H1 (cell line): ENCODE measurements around the gene LRRC49. TPM values are rescaled to one million over a fixed set of nuclear protein-coding genes. Genes with fewer than 3 reads are reported as not detected.

Experiments
- CTCF ChIA-PET: fragments of 300-600 bp; sonication (Branson Sonifier 250); formaldehyde crosslinking; loops from one replicate; lab custom pipeline; 2021; ENCODE audit not compliant: partially characterized antibody; lab: Charles Lee
- POLR2A ChIA-PET: fragments of 300-600 bp; sonication (Branson Sonifier 250); formaldehyde crosslinking; loops from one replicate; lab custom pipeline; 2021; ENCODE audit warnings: inconsistent platforms; ENCODE audit not compliant: partially characterized antibody; lab: Charles Lee
- DNase-seq, 2 experiments: peaks; one replicate each; pipeline versions ENCODE4 v3.0.0 to v3.0.0-alpha.2; 2010 to 2022; ENCODE audit warnings: low spot score in 2 of 2, low read depth in 1 of 2, mixed read lengths in 1 of 2
- FAIRE-seq: peaks from 2 replicates; lab custom pipeline; 2011; peaks lifted over from hg19 to GRCh38; lab: Jason Lieb, UNC
- H2AFZ ChIP-seq: 2 replicates; pipeline ENCODE4 v1.8.1; 2012; ENCODE audit warnings: low read length, inconsistent platforms
- H2AK5ac ChIP-seq: 2 replicates; pipeline ENCODE4 v1.6.1; 2013; ENCODE audit warnings: low read depth, low read length
- H2BK120ac ChIP-seq: replicated peaks from 2 replicates; pipeline ENCODE3; 2013; ENCODE audit warnings: low read depth, low read length, inconsistent platforms
- H2BK12ac ChIP-seq: 2 replicates; pipeline ENCODE4 v1.6.1; 2013; ENCODE audit warnings: low read depth, low read length
- H2BK15ac ChIP-seq: 2 replicates; pipeline ENCODE4 v1.6.1; 2013; ENCODE audit warnings: low read length
- H2BK20ac ChIP-seq: 2 replicates; pipeline ENCODE4 v1.6.1; 2013; ENCODE audit warnings: low read length
- H2BK5ac ChIP-seq: 2 replicates; pipeline ENCODE4 v1.6.1; 2013; ENCODE audit warnings: low read depth, low read length
- H3K14ac ChIP-seq: 2 replicates; pipeline ENCODE4 v1.6.1; 2013; ENCODE audit warnings: inconsistent platforms; ENCODE audit not compliant: insufficient read length
- H3K18ac ChIP-seq: 2 replicates; pipeline ENCODE4 v1.6.1; 2013; ENCODE audit warnings: low read length; ENCODE audit errors: extremely low read depth
- H3K23ac ChIP-seq: 2 replicates; pipeline ENCODE4 v1.6.1; 2013; ENCODE audit warnings: inconsistent platforms; ENCODE audit not compliant: insufficient read length
- H3K23me2 ChIP-seq: 2 replicates; pipeline ENCODE4 v1.6.1; 2013; ENCODE audit warnings: low read depth, low read length
- H3K27ac ChIP-seq: 2 replicates; pipeline ENCODE4 v1.6.1; 2011; ENCODE audit warnings: low read depth, low read length, inconsistent platforms
- H3K27me3 ChIP-seq, 4 experiments: replicated peaks in 1 of 4; 1 replicate in 1 of 4; 2 replicates in 3 of 4; pipeline versions ENCODE4 v1.6.1 to v1.8.1; 2011 to 2013; ENCODE audit warnings: low read length in 3 of 4, mild to moderate bottlenecking in 3 of 4, inconsistent platforms in 2 of 4, mixed read lengths in 2 of 4, moderate library complexity in 1 of 4; ENCODE audit not compliant: control insufficient read depth in 3 of 4, insufficient read depth in 3 of 4; ENCODE audit errors: extremely low read depth in 1 of 4
- H3K36me3 ChIP-seq, 4 experiments: 2 replicates each; pipeline versions ENCODE4 v1.6.1 to v1.8.1; 2011 to 2013; ENCODE audit warnings: mild to moderate bottlenecking in 4 of 4, low read length in 3 of 4, moderate library complexity in 2 of 4, control low read depth in 1 of 4, inconsistent platforms in 1 of 4; ENCODE audit not compliant: insufficient read depth in 4 of 4, control insufficient read depth in 2 of 4
- H3K4ac ChIP-seq: replicated peaks from 2 replicates; pipeline ENCODE3; 2013; ENCODE audit warnings: low read length, low read depth, mixed read lengths, inconsistent platforms; ENCODE audit not compliant: insufficient read length
- H3K4me1 ChIP-seq, 4 experiments: replicated peaks in 1 of 4; 1 replicate in 1 of 4; 2 replicates in 3 of 4; pipeline versions ENCODE4 v1.6.1 to v1.8.1; 2011 to 2013; ENCODE audit warnings: low read length in 3 of 4, inconsistent platforms in 2 of 4, mixed read lengths in 1 of 4; ENCODE audit not compliant: insufficient read depth in 4 of 4, control insufficient read depth in 3 of 4
- H3K4me2 ChIP-seq, 2 experiments: 2 replicates each; pipeline versions ENCODE4 v1.6.1 to v1.8.1; 2011 to 2013; ENCODE audit warnings: low read depth in 2 of 2, low read length in 2 of 2, control low read depth in 1 of 2, inconsistent platforms in 1 of 2, mild to moderate bottlenecking in 1 of 2; ENCODE audit not compliant: insufficient read depth in 1 of 2
- H3K4me3 ChIP-seq, 4 experiments: fragments of 200-600, 300-600 bp in 1 of 4; sonication (generic), shearing (Covaris generic), sonication (Bioruptor Twin) in 1 of 4; 2 replicates each; pipeline versions ENCODE4 v1.5.1 to v1.8.1; 2011 to 2016; ENCODE audit warnings: low read length in 4 of 4, low read depth in 3 of 4, control low read depth in 2 of 4, inconsistent platforms in 2 of 4, mild to moderate bottlenecking in 2 of 4, mixed read lengths in 1 of 4, moderate library complexity in 1 of 4; ENCODE audit not compliant: insufficient read depth in 2 of 4; ENCODE audit errors: extremely low read depth in 1 of 4
- H3K56ac ChIP-seq: replicated peaks from 2 replicates; pipeline ENCODE3; 2013; ENCODE audit warnings: low read depth, mild to moderate bottlenecking, mixed read lengths, low read length, inconsistent platforms; ENCODE audit not compliant: insufficient read length
- H3K79me1 ChIP-seq: 2 replicates; pipeline ENCODE4 v1.6.1; 2013; ENCODE audit warnings: low read depth, low read length, control low read depth
- H3K79me2 ChIP-seq, 2 experiments: 2 replicates each; pipeline versions ENCODE4 v1.6.1 to v1.8.1; 2012 to 2013; ENCODE audit warnings: low read length in 2 of 2, mild to moderate bottlenecking in 2 of 2, inconsistent platforms in 1 of 2; ENCODE audit not compliant: insufficient read depth in 2 of 2, control insufficient read depth in 1 of 2
- H3K9ac ChIP-seq, 4 experiments: replicated peaks in 1 of 4; 1 replicate in 1 of 4; 2 replicates in 3 of 4; pipeline versions ENCODE4 v1.6.1 to v1.8.1; 2011 to 2013; ENCODE audit warnings: low read depth in 3 of 4, low read length in 3 of 4, control low read depth in 2 of 4, mild to moderate bottlenecking in 2 of 4, moderate library complexity in 2 of 4, inconsistent platforms in 1 of 4; ENCODE audit errors: extremely low read depth in 1 of 4
- H3K9me3 ChIP-seq, 2 experiments: 2 replicates each; pipeline versions ENCODE4 v1.6.1 to v1.8.1; 2012 to 2013; ENCODE audit warnings: mild to moderate bottlenecking in 2 of 2, moderate library complexity in 2 of 2, control low read depth in 1 of 2, inconsistent platforms in 1 of 2, low read depth in 1 of 2, low read length in 1 of 2, mixed read lengths in 1 of 2; ENCODE audit not compliant: insufficient read depth in 2 of 2
- H4K20me1 ChIP-seq, 2 experiments: replicated peaks in 1 of 2; 2 replicates each; pipeline versions ENCODE3 to v1.8.1; 2011 to 2013; ENCODE audit warnings: inconsistent platforms in 2 of 2, low read length in 2 of 2, mild to moderate bottlenecking in 1 of 2; ENCODE audit not compliant: insufficient read depth in 2 of 2, control insufficient read depth in 1 of 2
- H4K5ac ChIP-seq: 2 replicates; pipeline ENCODE4 v1.6.1; 2013; ENCODE audit warnings: low read length, low read depth, mixed read lengths, inconsistent platforms; ENCODE audit not compliant: insufficient read length
- H4K8ac ChIP-seq: 2 replicates; pipeline ENCODE4 v1.8.0; 2013; ENCODE audit warnings: mild to moderate bottlenecking, moderate library complexity, low read length, inconsistent platforms; ENCODE audit not compliant: insufficient read depth; ENCODE audit errors: extremely low read depth
- H4K91ac ChIP-seq: replicated peaks from 2 replicates; pipeline ENCODE3; 2013; ENCODE audit warnings: low read length, mixed read lengths, inconsistent platforms; ENCODE audit not compliant: insufficient read length
- CHD1 ChIP-seq: IDR thresholded peaks from 2 replicates; pipeline ENCODE4 v1.6.1; 2012; ENCODE audit warnings: low read depth, low read length, improper control_type of control experiment
- CTBP2 ChIP-seq: IDR thresholded peaks from 2 replicates; pipeline ENCODE4 v1.7.0; 2011; ENCODE audit warnings: borderline replicate concordance, mild to moderate bottlenecking, moderate library complexity, mixed read lengths, low read length; ENCODE audit not compliant: insufficient read depth, insufficient read length
- HDAC6 ChIP-seq: IDR thresholded peaks from one replicate; pipeline ENCODE4 v1.7.1; 2012; ENCODE audit warnings: low read depth, mild to moderate bottlenecking, inconsistent platforms, low read length, moderate library complexity
- MAFK ChIP-seq: IDR thresholded peaks from 2 replicates; pipeline ENCODE4 v1.6.1; 2012; ENCODE audit warnings: low read depth, mild to moderate bottlenecking, improper control_type of control experiment, low read length
- NANOG ChIP-seq: IDR thresholded peaks from 2 replicates; pipeline ENCODE4 v1.6.1; 2011; ENCODE audit warnings: low read length, low read depth, mild to moderate bottlenecking, inconsistent platforms; ENCODE audit not compliant: insufficient read depth, poor library complexity, severe bottlenecking
- POLR2A ChIP-seq, 2 experiments: IDR thresholded peaks; 1 replicate in 1 of 2; 2 replicates in 1 of 2; pipeline ENCODE4 v1.6.1; 2011; ENCODE audit warnings: low read depth in 2 of 2, low read length in 2 of 2, mild to moderate bottlenecking in 2 of 2; ENCODE audit errors: control extremely low read depth in 1 of 2
- RAD21 ChIP-seq, 2 experiments: IDR thresholded peaks in 1 of 2; conservative IDR thresholded peaks in 1 of 2; 2 replicates each; pipeline ENCODE4 v1.6.1; 2011; ENCODE audit warnings: low read depth in 2 of 2, low read length in 2 of 2, improper control_type of control experiment in 1 of 2, inconsistent platforms in 1 of 2, mild to moderate bottlenecking in 1 of 2, moderate library complexity in 1 of 2
- SIN3A ChIP-seq, 2 experiments: IDR thresholded peaks in 1 of 2; conservative IDR thresholded peaks in 1 of 2; 2 replicates each; pipeline ENCODE4 v1.6.1; 2011 to 2012; ENCODE audit warnings: low read length in 2 of 2, improper control_type of control experiment in 1 of 2, low read depth in 1 of 2, mild to moderate bottlenecking in 1 of 2
- SIRT6 ChIP-seq: IDR thresholded peaks from one replicate; pipeline ENCODE4 v1.7.1; 2012; ENCODE audit warnings: low read length, inconsistent platforms
- WGBS, 2 experiments: shearing (Covaris generic) in 1 of 2; methylation state at CpG; one replicate each; pipeline versions ENCODE4 v1.1.6 to v1.1.7; 2013 to 2015; ENCODE audit warnings: low lambda C conversion rate in 2 of 2, mixed read lengths in 2 of 2, inconsistent platforms in 1 of 2, low coverage in 1 of 2, missing lambda C conversion rate in 1 of 2; ENCODE audit not compliant: insufficient replicate concordance in 2 of 2, insufficient coverage in 1 of 2, insufficient read length in 1 of 2; ENCODE audit errors: extremely low coverage in 1 of 2, missing lambda C conversion rate in 1 of 2; 5-methylcytosine and 5-hydroxymethylcytosine counted together
- polyA plus RNA-seq, 7 experiments: library from polyadenylated mRNA; depleted of rRNA in 3 of 7; stranded (reverse) in 5 of 7; unstranded in 2 of 7; fragments of >200 nt in 5 of 7; fragments of 200-250 nt in 2 of 7; gene quantifications; 1 replicate in 5 of 7; 2 replicates in 1 of 7; 4 replicates in 1 of 7; pipeline versions ENCODE4 v1.2.1 to v1.2.3, GENCODE V29; 2011 to 2013; ENCODE audit warnings: missing spikeins in 2 of 7, mixed read lengths in 2 of 7
- total RNA-seq: library from RNA; stranded (reverse); fragmentation: NEBNext Ultra II Directional; extraction: Animal tissue kit (Norgen Biotek cat#: 25700); gene quantifications from 2 replicates; pipeline ENCODE4 v1.2.1, GENCODE V29; 2021
- TF ChIP-seq, protein P1 (sequence below): IDR thresholded peaks from 2 replicates; pipeline ENCODE4 v1.6.1; 2012; ENCODE audit warnings: inconsistent platforms

LRRC49 gene
- total and polyA plus RNA-seq, 2 of the 8 experiments (the other 6 are each of a cell fraction or from before 2014, with no cell fraction given): 5.0 to 10.4 TPM

DNA sequence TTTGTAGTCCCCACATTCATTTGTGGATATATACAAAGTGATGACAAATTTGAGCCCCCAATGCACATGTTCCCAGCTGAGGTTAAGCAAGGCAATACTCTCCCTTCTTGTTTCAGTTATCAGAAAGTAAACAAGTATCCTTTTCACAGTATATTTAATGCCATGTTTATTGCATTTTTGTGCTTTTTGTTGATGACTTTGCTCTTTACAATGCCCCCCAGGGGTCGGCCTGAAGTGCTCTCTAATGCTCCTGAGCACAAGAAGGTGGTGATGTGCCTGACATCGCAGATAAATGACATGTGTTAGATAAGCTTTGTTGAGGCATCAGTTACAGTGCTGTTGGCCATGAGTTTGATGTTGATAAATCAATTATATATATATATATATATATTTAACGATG, 165.0 kb downstream of the LRRC49 start:
- Histone ChIP-seq H3K23me2 (no peaks in the 10 kb centered on the region), H3K36me3 (no peaks in the 10 kb centered on the region), H3K14ac (no peak overlapping the region), H4K5ac (no peak overlapping the region), H2BK12ac (no peak overlapping the region), H2BK5ac (no peak overlapping the region), H4K8ac (no peak overlapping the region), H3K56ac (no peak overlapping the region), H2AK5ac (no peak overlapping the region), H3K23ac (no peak overlapping the region), H3K4me3 (no peak overlapping the region), H3K27me3 (no peaks in the 10 kb centered on the region), H2BK120ac (no peak overlapping the region), H3K79me1 (no peaks in the 10 kb centered on the region), H3K4me2 (no peak overlapping the region), H3K9ac (no peak overlapping the region), H3K27ac (no peak overlapping the region), H3K79me2 (no peaks in the 10 kb centered on the region), H3K4ac (no peak overlapping the region), H4K91ac (no peak overlapping the region), H3K4me1 (no peaks in the 10 kb centered on the region), H4K20me1 (no peaks in the 10 kb centered on the region), H2BK15ac (no peak overlapping the region), H2BK20ac (no peak overlapping the region), H3K9me3 (0 out of 4 replicates have a peak, but pooled peaks cover 0 to 2% of the 10 kb centered on the region in 2 experiments), H3K18ac (no peak overlapping the region), H2AFZ (no peak overlapping the region)
- ChIA-PET CTCF (no interaction called here), POLR2A (no interaction called here)
- DNase-seq (no peak), FAIRE-seq (no peak)
- 92% methylated on average over 3 of the region's 3 CpGs; no CpG with 5 or more reads in 1 of the 2 experiments for WGBS, 2 experiments
- no peak for TF ChIP-seq SIN3A (conservative IDR thresholded peaks at IDR 0.05 in 1 of 2, IDR thresholded peaks at IDR 0.05 in 1 of 2; ENCODE audit: low read depth in 1 of 2, low read length in 2 of 2)
- no peak for TF ChIP-seq HDAC6
- TF ChIP-seq MAFK: no peak
- no peak for TF ChIP-seq SIRT6
- TF ChIP-seq POLR2A (IDR thresholded peaks at IDR 0.05; ENCODE audit: control extremely low read depth in 1 of 2, low read depth in 2 of 2, low read length in 2 of 2): no peak
- TF ChIP-seq, protein P1, sequence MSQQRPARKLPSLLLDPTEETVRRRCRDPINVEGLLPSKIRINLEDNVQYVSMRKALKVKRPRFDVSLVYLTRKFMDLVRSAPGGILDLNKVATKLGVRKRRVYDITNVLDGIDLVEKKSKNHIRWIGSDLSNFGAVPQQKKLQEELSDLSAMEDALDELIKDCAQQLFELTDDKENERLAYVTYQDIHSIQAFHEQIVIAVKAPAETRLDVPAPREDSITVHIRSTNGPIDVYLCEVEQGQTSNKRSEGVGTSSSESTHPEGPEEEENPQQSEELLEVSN: no peak
- TF ChIP-seq RAD21 (IDR thresholded peaks at IDR 0.05 in 1 of 2, conservative IDR thresholded peaks at IDR 0.05 in 1 of 2; ENCODE audit: low read depth in 2 of 2, low read length in 2 of 2): no peak
- TF ChIP-seq CTBP2: no peak
- TF ChIP-seq NANOG: no peak
- TF ChIP-seq CHD1: no peak
